ENCODE measurements around the gene INO80C.
"Not testable (repeated sequence)": the region's sequence is repeated elsewhere in the genome, so short reads cannot be mapped to it uniquely, and the experiment has no call there.

DNA sequence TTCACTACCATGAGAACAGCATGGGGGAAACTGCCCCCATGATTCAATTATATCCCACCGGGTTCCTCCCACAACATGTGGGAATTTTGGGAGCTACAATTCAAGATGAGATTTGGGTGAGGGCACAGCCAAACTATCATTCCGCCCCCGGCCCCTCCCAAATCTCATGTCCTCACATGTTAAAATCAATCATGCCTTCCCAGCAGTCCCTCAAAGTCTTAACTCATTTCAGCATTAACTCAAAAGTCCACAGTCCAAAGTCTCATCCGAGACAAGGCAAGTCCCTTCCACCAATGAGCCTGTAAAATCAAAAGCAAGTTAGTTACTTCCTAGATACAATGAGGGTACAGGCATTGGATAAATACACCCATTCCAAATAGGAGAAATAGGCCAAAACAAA lies 10.2 kb downstream of the INO80C start:
- not testable (repeated sequence) for TF ChIP-seq POLR2A (IDR thresholded peaks at IDR 0.05)
- TF ChIP-seq, protein P1, sequence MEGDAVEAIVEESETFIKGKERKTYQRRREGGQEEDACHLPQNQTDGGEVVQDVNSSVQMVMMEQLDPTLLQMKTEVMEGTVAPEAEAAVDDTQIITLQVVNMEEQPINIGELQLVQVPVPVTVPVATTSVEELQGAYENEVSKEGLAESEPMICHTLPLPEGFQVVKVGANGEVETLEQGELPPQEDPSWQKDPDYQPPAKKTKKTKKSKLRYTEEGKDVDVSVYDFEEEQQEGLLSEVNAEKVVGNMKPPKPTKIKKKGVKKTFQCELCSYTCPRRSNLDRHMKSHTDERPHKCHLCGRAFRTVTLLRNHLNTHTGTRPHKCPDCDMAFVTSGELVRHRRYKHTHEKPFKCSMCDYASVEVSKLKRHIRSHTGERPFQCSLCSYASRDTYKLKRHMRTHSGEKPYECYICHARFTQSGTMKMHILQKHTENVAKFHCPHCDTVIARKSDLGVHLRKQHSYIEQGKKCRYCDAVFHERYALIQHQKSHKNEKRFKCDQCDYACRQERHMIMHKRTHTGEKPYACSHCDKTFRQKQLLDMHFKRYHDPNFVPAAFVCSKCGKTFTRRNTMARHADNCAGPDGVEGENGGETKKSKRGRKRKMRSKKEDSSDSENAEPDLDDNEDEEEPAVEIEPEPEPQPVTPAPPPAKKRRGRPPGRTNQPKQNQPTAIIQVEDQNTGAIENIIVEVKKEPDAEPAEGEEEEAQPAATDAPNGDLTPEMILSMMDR (IDR thresholded peaks at IDR 0.05), result not testable (repeated sequence)

Data from esophagus squamous epithelium (tissue), 4 donors.